Activated naive CD8-positive, alpha-beta T cell treated with anti-CD3 and anti-CD28 coated beads, Interleukin-2, amount 10 ng/mL, durations not matched to agents 7 days and 5 days (primary cell): Measurements from ENCODE around the gene ANKLE2. TPM values are rescaled to one million over a fixed set of nuclear protein-coding genes. Genes with fewer than 3 reads are reported as not detected.

Experiments
- ATAC-seq: fragments of 150-1000 bp; cut with Tn5 transposase; one replicate; pipeline ENCODE4 v1.10.0; 2021; ENCODE audit warnings: low read depth, moderate library complexity
- POLR2A ChIA-PET: fragments of 350-600 bp; sonication (Branson Sonifier 250); formaldehyde crosslinking; loops from one replicate; lab custom pipeline; 2021; ENCODE audit warnings: antibody characterized with exemption; lab: Charles Lee
- DNase-seq: peaks from one replicate; pipeline ENCODE4 v3.0.0; 2021
- H3K27ac Mint-ChIP-seq: one replicate; pipeline ENCODE4 v1.8.0; 2022; ENCODE audit warnings: mild to moderate bottlenecking, mixed read lengths
- H3K27me3 Mint-ChIP-seq: one replicate; pipeline ENCODE4 v1.8.0; 2022; ENCODE audit warnings: mild to moderate bottlenecking, moderate library complexity, mixed read lengths
- H3K36me3 Mint-ChIP-seq: one replicate; pipeline ENCODE4 v1.8.0; 2021; ENCODE audit warnings: mild to moderate bottlenecking, mixed read lengths
- H3K4me1 Mint-ChIP-seq: one replicate; pipeline ENCODE4 v1.8.0; 2021; ENCODE audit warnings: mixed read lengths
- H3K4me3 Mint-ChIP-seq: one replicate; pipeline ENCODE4 v1.8.0; 2022; ENCODE audit warnings: mild to moderate bottlenecking, moderate library complexity, mixed read lengths
- H3K9me3 Mint-ChIP-seq: one replicate; pipeline ENCODE4 v1.8.0; 2021; ENCODE audit warnings: mixed read lengths
- total RNA-seq, 2 experiments: library from RNA; stranded (reverse); gene quantifications; one replicate each; pipeline ENCODE4 v1.2.3, GENCODE V29; 2021

Gene ANKLE2
- total RNA-seq, 2 experiments from 2014 or later: 90.3 to 92.9 TPM

- H3K9me3 Mint-ChIP-seq: no peaks in the 10 kb centered on the region
- H3K27me3 Mint-ChIP-seq: no peaks in the 10 kb centered on the region
- ATAC-seq: no peak
- POLR2A ChIA-PET: interaction anchor here (0.6 kb wide), 1 partner anchor 74 kb away, joined by 4 read pairs; no protein-coding TSS in a partner anchor
- no peak for DNase-seq
- H3K4me3 Mint-ChIP-seq: no peak overlapping the region
- peaks cover 9% of the 10 kb centered on the region for H3K4me1 Mint-ChIP-seq
- peaks cover 8% of the 10 kb centered on the region for H3K36me3 Mint-ChIP-seq
- no peak overlapping the region for H3K27ac Mint-ChIP-seq
Observed at GRCh38 chr12:132717531-132718387, 43.9 kb downstream of the ANKLE2 start.

- no peaks in the 10 kb centered on the region for H3K9me3 Mint-ChIP-seq
- H3K4me3 Mint-ChIP-seq: no peak overlapping the region
- peaks cover 13% of the 10 kb centered on the region for H3K4me1 Mint-ChIP-seq
- H3K36me3 Mint-ChIP-seq: peaks cover 8% of the 10 kb centered on the region
- POLR2A ChIA-PET: no interaction called here
- no peak overlapping the region for H3K27ac Mint-ChIP-seq
- DNase-seq (no peak), ATAC-seq (no peak)
- H3K27me3 Mint-ChIP-seq: no peaks in the 10 kb centered on the region
Observed at GRCh38 chr12:132717011-132717410, 44.6 kb downstream of the ANKLE2 start.

- Mint-ChIP-seq H3K4me3 (no peak overlapping the region), H3K4me1 (peaks cover 14% of the 10 kb centered on the region), H3K36me3 (peaks cover 8% of the 10 kb centered on the region), H3K9me3 (no peaks in the 10 kb centered on the region), H3K27ac (no peak overlapping the region), H3K27me3 (no peaks in the 10 kb centered on the region)
- DNase-seq (no peak), ATAC-seq (no peak)
- POLR2A ChIA-PET: no interaction called here
Observed at GRCh38 chr12:132716356-132716755, 45.3 kb downstream of the ANKLE2 start.

- Mint-ChIP-seq H3K4me3 (no peak overlapping the region), H3K4me1 (peaks cover 14% of the 10 kb centered on the region), H3K9me3 (no peaks in the 10 kb centered on the region), H3K27ac (no peak overlapping the region), H3K36me3 (peaks cover 5% of the 10 kb centered on the region), H3K27me3 (no peaks in the 10 kb centered on the region)
- POLR2A ChIA-PET: no interaction called here
- ATAC-seq (no peak), DNase-seq (no peak)
Observed at GRCh38 chr12:132715874-132716273, 45.8 kb downstream of the ANKLE2 start.

GRCh38 chr12:132713123-132713522 lies 48.5 kb downstream of the ANKLE2 start:
- Mint-ChIP-seq H3K4me3 (no peak overlapping the region), H3K36me3 (peaks cover 8% of the 10 kb centered on the region), H3K27ac (peak overlapping the region; percentile 45), H3K9me3 (no peaks in the 10 kb centered on the region), H3K27me3 (no peaks in the 10 kb centered on the region), H3K4me1 (peaks cover 17% of the 10 kb centered on the region)
- ATAC-seq (no peak), DNase-seq (no peak)
- POLR2A ChIA-PET: no interaction called here

- POLR2A ChIA-PET: interaction anchor here (0.6 to 1.6 kb wide), 6 partner anchors 25 to 196 kb away, joined by 3 to 5 read pairs (median 3); partner anchors contain the start of gene POLE
- DNase-seq: peak; percentile 61
- peak; percentile 13 for ATAC-seq
- Mint-ChIP-seq H3K27me3 (no peaks in the 10 kb centered on the region), H3K36me3 (peaks cover 12% of the 10 kb centered on the region), H3K9me3 (no peaks in the 10 kb centered on the region), H3K4me1 (peaks cover 17% of the 10 kb centered on the region), H3K27ac (peak overlapping the region; percentile 56), H3K4me3 (peak overlapping the region; percentile 85)
Observed at GRCh38 chr12:132711080-132711843, 50.4 kb downstream of the ANKLE2 start.

- H3K4me3 Mint-ChIP-seq: peak within 1 kb of the TSS; percentile 92
- peaks cover 17% of the 10 kb centered on the region for H3K4me1 Mint-ChIP-seq
- no peaks in the 10 kb centered on the region for H3K27me3 Mint-ChIP-seq
- H3K9me3 Mint-ChIP-seq: no peaks in the 10 kb centered on the region
- ATAC-seq: peak; percentile 95
- DNase-seq: peak; percentile 94
- POLR2A ChIA-PET: interaction anchor here (0.6 to 1.6 kb wide), 7 partner anchors 9 to 195 kb away, joined by 3 to 5 read pairs (median 3); partner anchors contain the start of gene POLE
- H3K36me3 Mint-ChIP-seq: peaks cover 12% of the 10 kb centered on the region
- peak within 1 kb of the TSS; percentile 80 for H3K27ac Mint-ChIP-seq
Observed at GRCh38 chr12:132710405-132711079, 51.1 kb downstream of the ANKLE2 start, which contains the start of gene PGAM5. PGAM5 (plus strand) TSS chr12:132710842; CDS start chr12:132710877, 35 bp downstream.

GRCh38 chr12:132710043-132710404 lies 51.6 kb downstream of the ANKLE2 start:
- ATAC-seq: peak; percentile 13
- H3K27ac Mint-ChIP-seq: peak overlapping the region; percentile 80
- peaks cover 14% of the 10 kb centered on the region for H3K36me3 Mint-ChIP-seq
- H3K9me3 Mint-ChIP-seq: no peaks in the 10 kb centered on the region
- H3K4me3 Mint-ChIP-seq: peak overlapping the region; percentile 92
- no peak for DNase-seq
- H3K27me3 Mint-ChIP-seq: no peaks in the 10 kb centered on the region
- H3K4me1 Mint-ChIP-seq: peaks cover 17% of the 10 kb centered on the region
- POLR2A ChIA-PET: interaction anchor here (1.0 to 1.6 kb wide), 4 partner anchors 9 to 124 kb away, joined by 3 to 5 read pairs (median 3); no protein-coding TSS in a partner anchor

GRCh38 chr12:132708150-132708549 lies 53.5 kb downstream of the ANKLE2 start:
- Mint-ChIP-seq H3K4me1 (peaks cover 10% of the 10 kb centered on the region), H3K4me3 (no peak overlapping the region), H3K9me3 (no peaks in the 10 kb centered on the region), H3K36me3 (peaks cover 27% of the 10 kb centered on the region), H3K27me3 (no peaks in the 10 kb centered on the region), H3K27ac (no peak overlapping the region)
- POLR2A ChIA-PET: interaction anchor here (0.6 to 0.9 kb wide), 2 partner anchors 12 to 17 kb away, joined by 3 read pairs; no protein-coding TSS in a partner anchor
- DNase-seq: no peak
- ATAC-seq: no peak

GRCh38 chr12:132707241-132707640 lies 54.4 kb downstream of the ANKLE2 start:
- DNase-seq (no peak), ATAC-seq (no peak)
- peaks cover 6% of the 10 kb centered on the region for H3K4me1 Mint-ChIP-seq
- POLR2A ChIA-PET: no interaction called here
- H3K27me3 Mint-ChIP-seq: no peaks in the 10 kb centered on the region
- no peak overlapping the region for H3K4me3 Mint-ChIP-seq
- no peak overlapping the region for H3K27ac Mint-ChIP-seq
- peaks cover 29% of the 10 kb centered on the region for H3K36me3 Mint-ChIP-seq
- no peaks in the 10 kb centered on the region for H3K9me3 Mint-ChIP-seq

GRCh38 chr12:132703641-132704040 lies 58.0 kb downstream of the ANKLE2 start:
- H3K9me3 Mint-ChIP-seq: no peaks in the 10 kb centered on the region
- H3K27ac Mint-ChIP-seq: peak overlapping the region; percentile 30
- H3K4me3 Mint-ChIP-seq: no peak overlapping the region
- DNase-seq (no peak), ATAC-seq (no peak)
- H3K4me1 Mint-ChIP-seq: no peaks in the 10 kb centered on the region
- POLR2A ChIA-PET: no interaction called here
- no peaks in the 10 kb centered on the region for H3K27me3 Mint-ChIP-seq
- H3K36me3 Mint-ChIP-seq: peaks cover 43% of the 10 kb centered on the region

- POLR2A ChIA-PET: no interaction called here
- H3K4me3 Mint-ChIP-seq: no peak overlapping the region
- no peaks in the 10 kb centered on the region for H3K27me3 Mint-ChIP-seq
- no peak for DNase-seq
- H3K36me3 Mint-ChIP-seq: peaks cover 43% of the 10 kb centered on the region
- H3K27ac Mint-ChIP-seq: peak overlapping the region; percentile 80
- no peaks in the 10 kb centered on the region for H3K9me3 Mint-ChIP-seq
- H3K4me1 Mint-ChIP-seq: no peaks in the 10 kb centered on the region
- ATAC-seq: no peak
Observed at GRCh38 chr12:132702640-132703039, 59.0 kb downstream of the ANKLE2 start.
